IMR-90 (cell line): ENCODE data around the gene PIGM. TPM values are rescaled to one million over a fixed set of nuclear protein-coding genes. Genes with fewer than 3 reads are reported as not detected.

Experiments used
- ATAC-seq: fragments of 200-7000 bp; cut with Tn5 transposase; 2 replicates; pipeline ENCODE4 v1.9.1; 2020; ENCODE audit warnings: low read depth, mild to moderate bottlenecking, moderate library complexity
- BruUV-seq: library from RNA; stranded (reverse); fragments of 400-500 nt; replicated peaks from 2 replicates; lab custom pipeline; 2021; lab: Mats Ljungman, UMichigan
- CTCF ChIA-PET: fragments of 300-600 bp; formaldehyde crosslinking; extraction: SDS; loops from one replicate; lab custom pipeline; 2021; ENCODE audit warnings: antibody characterized with exemption; lab: Yijun Ruan, JAX
- POLR2A ChIA-PET: fragments of 300-600 bp; sonication (Branson Sonifier 250); formaldehyde crosslinking; loops from one replicate; lab custom pipeline; 2022; ENCODE audit warnings: antibody characterized with exemption; ENCODE audit not compliant: unreplicated experiment; lab: Charles Lee
- DNase-seq: peaks from one replicate; pipeline ENCODE4 v3.0.0; 2013
- H2AFZ ChIP-seq: replicated peaks from 2 replicates; pipeline ENCODE3; 2013; ENCODE audit warnings: low read length, mild to moderate bottlenecking; ENCODE audit not compliant: poor library complexity
- H2AK5ac ChIP-seq: 2 replicates; pipeline ENCODE4 v1.6.1; 2013; ENCODE audit warnings: low read depth, low read length, inconsistent platforms
- H2AK9ac ChIP-seq: replicated peaks from 2 replicates; pipeline ENCODE3; 2013; ENCODE audit warnings: mild to moderate bottlenecking, low read depth, low read length, moderate library complexity; ENCODE audit not compliant: poor library complexity
- H2BK120ac ChIP-seq: 2 replicates; pipeline ENCODE4 v1.6.1; 2013; ENCODE audit warnings: low read depth, low read length, inconsistent platforms
- H2BK15ac ChIP-seq: 3 replicates; pipeline ENCODE4 v1.6.1; 2013; ENCODE audit warnings: low read depth, low read length, inconsistent platforms
- H2BK20ac ChIP-seq: 2 replicates; pipeline ENCODE4 v1.6.1; 2013; ENCODE audit warnings: low read depth, mild to moderate bottlenecking, inconsistent platforms, low read length, moderate library complexity
- H2BK5ac ChIP-seq: 2 replicates; pipeline ENCODE4 v1.6.1; 2013; ENCODE audit warnings: mild to moderate bottlenecking, low read depth, low read length, inconsistent platforms; ENCODE audit not compliant: poor library complexity, severe bottlenecking
- H3K14ac ChIP-seq: replicated peaks from 2 replicates; pipeline ENCODE4 v1.6.1; 2013; ENCODE audit warnings: low read depth, low read length, inconsistent platforms
- H3K18ac ChIP-seq: 2 replicates; pipeline ENCODE4 v1.6.1; 2013; ENCODE audit warnings: low read depth, low read length, control low read depth
- H3K23ac ChIP-seq: 2 replicates; pipeline ENCODE4 v1.6.1; 2013; ENCODE audit warnings: low read depth, low read length, inconsistent platforms
- H3K27ac ChIP-seq: 2 replicates; pipeline ENCODE4 v1.5.1; 2013; ENCODE audit warnings: mild to moderate bottlenecking, control low read depth, low read length; ENCODE audit not compliant: insufficient read depth
- H3K27me3 ChIP-seq: 2 replicates; pipeline ENCODE4 v1.6.1; 2013; ENCODE audit warnings: low read length; ENCODE audit not compliant: control insufficient read depth, insufficient read depth
- H3K36me3 ChIP-seq: 2 replicates; pipeline ENCODE4 v1.6.1; 2013; ENCODE audit warnings: low read length, mixed read lengths; ENCODE audit not compliant: control insufficient read depth, insufficient read depth
- H3K4ac ChIP-seq: 2 replicates; pipeline ENCODE4 v1.6.1; 2013; ENCODE audit warnings: low read depth, low read length, inconsistent platforms
- H3K4me1 ChIP-seq: 2 replicates; pipeline ENCODE4 v1.6.1; 2013; ENCODE audit warnings: low read length, mixed read lengths; ENCODE audit not compliant: control insufficient read depth, insufficient read depth
- H3K4me2 ChIP-seq: 2 replicates; pipeline ENCODE4 v1.6.1; 2013; ENCODE audit warnings: low read depth, mild to moderate bottlenecking, control low read depth, low read length, moderate library complexity
- H3K4me3 ChIP-seq: 2 replicates; pipeline ENCODE4 v1.5.1; 2013; ENCODE audit warnings: low read depth, mild to moderate bottlenecking, control low read depth, low read length, moderate library complexity; ENCODE audit not compliant: insufficient read depth
- H3K56ac ChIP-seq: 2 replicates; pipeline ENCODE4 v1.6.1; 2013; ENCODE audit warnings: low read length, inconsistent platforms; ENCODE audit not compliant: insufficient read depth; ENCODE audit errors: extremely low read depth
- H3K79me1 ChIP-seq, 2 experiments: 2 replicates each; pipeline ENCODE4 v1.6.1; 2013; ENCODE audit warnings: low read length in 2 of 2, inconsistent platforms in 1 of 2, low read depth in 1 of 2
- H3K9ac ChIP-seq: 2 replicates; pipeline ENCODE4 v1.6.1; 2013; ENCODE audit warnings: low read depth, low read length, control low read depth
- H3K9me1 ChIP-seq: 2 replicates; pipeline ENCODE4 v1.6.1; 2013; ENCODE audit warnings: low read length, inconsistent platforms; ENCODE audit not compliant: insufficient read depth
- H3K9me3 ChIP-seq: 2 replicates; pipeline ENCODE4 v1.6.1; 2013; ENCODE audit warnings: low read length; ENCODE audit not compliant: control insufficient read depth, insufficient read depth
- H4K20me1 ChIP-seq: 2 replicates; pipeline ENCODE4 v1.6.1; 2013; ENCODE audit warnings: low read length, inconsistent platforms; ENCODE audit not compliant: insufficient read depth
- H4K5ac ChIP-seq: 2 replicates; pipeline ENCODE4 v1.6.1; 2013; ENCODE audit warnings: mild to moderate bottlenecking, low read depth, low read length, control low read depth
- H4K8ac ChIP-seq, 2 experiments: 2 replicates each; pipeline ENCODE4 v1.6.1; 2013; ENCODE audit warnings: low read depth in 2 of 2, low read length in 2 of 2, control low read depth in 1 of 2, inconsistent platforms in 1 of 2
- H4K91ac ChIP-seq: 2 replicates; pipeline ENCODE4 v1.6.1; 2013; ENCODE audit warnings: low read depth, low read length, inconsistent platforms; ENCODE audit not compliant: insufficient read depth
- BHLHE40 ChIP-seq: fragments of 150-350 bp; IDR thresholded peaks from 2 replicates; pipeline ENCODE4 v1.6.1; 2016; ENCODE audit warnings: mild to moderate bottlenecking, low read depth, low read length
- CEBPB ChIP-seq: IDR thresholded peaks from 2 replicates; pipeline ENCODE4 v1.6.1; 2012; ENCODE audit warnings: low read depth, low read length, improper control_type of control experiment
- ELK1 ChIP-seq: fragments of 150-350 bp; IDR thresholded peaks from 2 replicates; pipeline ENCODE4 v1.6.1; 2016; ENCODE audit warnings: low read depth, mild to moderate bottlenecking, low read length, moderate library complexity, borderline replicate concordance
- MAFK ChIP-seq: IDR thresholded peaks from 2 replicates; pipeline ENCODE4 v1.6.1; 2012; ENCODE audit warnings: low read depth, low read length, improper control_type of control experiment
- MXI1 ChIP-seq: IDR thresholded peaks from 2 replicates; pipeline ENCODE4 v1.6.1; 2012; ENCODE audit warnings: low read depth, mild to moderate bottlenecking, low read length, moderate library complexity, borderline replicate concordance
- NFE2L2 ChIP-seq: fragments of 150-350 bp; IDR thresholded peaks from 2 replicates; pipeline ENCODE4 v1.6.1; 2016; ENCODE audit warnings: low read depth, mild to moderate bottlenecking, low read length
- POLR2A ChIP-seq: IDR thresholded peaks from 2 replicates; pipeline ENCODE4 v1.6.1; 2012; ENCODE audit warnings: mild to moderate bottlenecking, low read depth, low read length
- RFX5 ChIP-seq: IDR thresholded peaks from 2 replicates; pipeline ENCODE4 v1.8.0; 2012; ENCODE audit warnings: low read depth, mild to moderate bottlenecking, low read length, moderate library complexity
- SMC3 ChIP-seq: fragments of 150-350 bp; IDR thresholded peaks from 2 replicates; pipeline ENCODE4 v1.6.1; 2016; ENCODE audit warnings: low read depth, mild to moderate bottlenecking, antibody characterized with exemption, low read length, moderate library complexity
- USF2 ChIP-seq: fragments of 150-350 bp; IDR thresholded peaks from 2 replicates; pipeline ENCODE4 v1.6.1; 2017; ENCODE audit warnings: mild to moderate bottlenecking, antibody characterized with exemption, low read length, low read depth
- WGBS, 2 experiments: methylation state at CpG; one replicate each; pipeline versions ENCODE4 v1.1.5 to v1.1.7; 2013; ENCODE audit warnings: missing lambda C conversion rate in 2 of 2; ENCODE audit not compliant: insufficient read length in 1 of 2; ENCODE audit errors: extremely low coverage in 2 of 2; 5-methylcytosine and 5-hydroxymethylcytosine counted together
- dilution Hi-C: fragments of 300-500 bp; cut with HindIII; formaldehyde crosslinking; loops from one replicate; pipeline ENCODE4 v1.14.3; 2018; ENCODE audit warnings: low sequenced_read_pairs; ENCODE audit not compliant: unreplicated experiment
- in situ Hi-C: fragments of 300-500 bp; cut with MboI; formaldehyde crosslinking; loops from 3 replicates; pipeline ENCODE4 v1.14.3; 2019; ENCODE audit warnings: low sequenced_read_pairs, inconsistent platforms, mixed read lengths
- intact Hi-C: fragments of 100-400 bp; cut with micrococcal nuclease; formaldehyde crosslinking; loops from 2 replicates; pipeline ENCODE4 v1.10.0; 2022
- polyA plus RNA-seq, 3 experiments: library from polyadenylated mRNA; depleted of rRNA; stranded (reverse); fragments of >200 nt; gene quantifications; 2 replicates each; pipeline ENCODE4 v1.2.3, GENCODE V29; 2012; ENCODE audit warnings: low replicate concordance in 1 of 3
- total RNA-seq: library from RNA; depleted of rRNA; stranded (reverse); fragments of >200 nt; gene quantifications from 2 replicates; pipeline ENCODE4 v1.2.3, GENCODE V29; 2012

PIGM gene
- total and polyA plus RNA-seq, 2 of the 4 experiments (the other 2 are of a cell fraction), result 2.9 TPM

GRCh38 chr1:159982280-159982679, 49.5 kb downstream of the PIGM start:
- Histone ChIP-seq H2AK9ac (no peak overlapping the region), H3K4ac (no peak overlapping the region), H3K23ac (no peak overlapping the region), H3K36me3 (no peaks in the 10 kb centered on the region; the same call in 1 of the 2 replicates), H2BK5ac (no peak overlapping the region), H4K91ac (no peak overlapping the region), H3K27me3 (peaks cover 23% of the 10 kb centered on the region), H4K20me1 (no peaks in the 10 kb centered on the region), H3K9me1 (no peaks in the 10 kb centered on the region), H3K79me1 (no peaks in the 10 kb centered on the region), H3K9ac (no peak overlapping the region), H3K14ac (no peak overlapping the region), H2BK15ac (no peak overlapping the region), H4K5ac (no peak overlapping the region), H3K4me3 (no peak overlapping the region), H3K4me1 (peaks cover 8% of the 10 kb centered on the region; the same call in 1 of the 2 replicates), H3K56ac (no peak overlapping the region), H2BK20ac (no peak overlapping the region), H2BK120ac (no peak overlapping the region), H4K8ac (no peak overlapping the region), H3K4me2 (no peak overlapping the region), H3K18ac (no peak overlapping the region), H2AK5ac (no peak overlapping the region), H3K9me3 (no peaks in the 10 kb centered on the region), H2AFZ (no peak overlapping the region), H3K27ac (no peak overlapping the region)
- BruUV-seq, result no TSS peak
- POLR2A ChIA-PET, result no interaction called here
- ATAC-seq, result no peak
- CTCF ChIA-PET, result no interaction called here
- dilution Hi-C loops, result no loop called here
- intact Hi-C loops, result no loop called here
- DNase-seq, result no peak
- WGBS, 2 experiments, result 82 to 100% methylated on average over 1 to 3 of the region's 6 CpGs
- no peak for TF ChIP-seq SMC3
- no peak for TF ChIP-seq USF2
- no peak for TF ChIP-seq NFE2L2
- no peak for TF ChIP-seq CEBPB
- TF ChIP-seq MAFK, result no peak
- TF ChIP-seq BHLHE40, result no peak
- no peak for TF ChIP-seq ELK1
- no peak for TF ChIP-seq POLR2A
- TF ChIP-seq MXI1, result no peak
- TF ChIP-seq RFX5, result no peak
- in situ Hi-C loops, result no loop called here
